OCI-LY3 (cell line): ENCODE data around the gene SASH1.
A peak's percentile ranks its signal among the peaks of the same experiment; 100 is the strongest.

ENCODE experiments used
- H2AFZ ChIP-seq: fragments of 200-600, 300-600 bp; shearing (Covaris generic); 2 replicates; pipeline ENCODE4 v1.6.0; 2014; ENCODE audit warnings: antibody characterized with exemption, low read depth, low read length
- H3K27ac ChIP-seq: fragments of 200-600, 300-600 bp; sonication (generic); 2 replicates; pipeline ENCODE4 v1.5.1; 2014; ENCODE audit warnings: mild to moderate bottlenecking, low read length, moderate library complexity, mixed read lengths
- H3K27me3 ChIP-seq: fragments of 200-600, 300-600 bp; sonication (generic); 2 replicates; pipeline ENCODE4 v1.6.1; 2014; ENCODE audit warnings: low read depth, low read length, mixed read lengths
- H3K36me3 ChIP-seq: fragments of 200-600, 300-600 bp; sonication (generic); replicated peaks from 2 replicates; pipeline ENCODE3; 2014; ENCODE audit warnings: low read depth, low read length, mixed read lengths
- H3K4me1 ChIP-seq: fragments of 300-600, 200-600 bp; sonication (generic); 2 replicates; pipeline ENCODE4 v1.6.1; 2014; ENCODE audit warnings: low read length, mixed read lengths
- H3K4me2 ChIP-seq: fragments of 200-600, 300-600 bp; sonication (generic); 2 replicates; pipeline ENCODE4 v1.6.1; 2014; ENCODE audit warnings: low read length, mixed read lengths
- H3K4me3 ChIP-seq: fragments of 300-600, 200-600 bp; sonication (generic); 2 replicates; pipeline ENCODE4 v1.5.1; 2014; ENCODE audit warnings: antibody characterized with exemption, mild to moderate bottlenecking, low read length, moderate library complexity
- H3K79me2 ChIP-seq: fragments of 300-600, 200-600 bp; shearing (Covaris generic); 2 replicates; pipeline ENCODE4 v1.6.1; 2014; ENCODE audit warnings: mild to moderate bottlenecking, low read length, mixed read lengths
- H3K9ac ChIP-seq: fragments of 300-600, 200-600 bp; shearing (Covaris generic); 2 replicates; pipeline ENCODE4 v1.6.0; 2014; ENCODE audit warnings: mild to moderate bottlenecking, low read length, moderate library complexity
- H3K9me3 ChIP-seq: fragments of 200-600, 300-600 bp; shearing (Covaris generic); 2 replicates; pipeline ENCODE4 v1.6.1; 2014; ENCODE audit warnings: low read length, mixed read lengths; ENCODE audit not compliant: insufficient read depth
- H4K20me1 ChIP-seq: fragments of 200-600, 300-600 bp; sonication (generic); 2 replicates; pipeline ENCODE4 v1.6.1; 2016; ENCODE audit warnings: low read length, mixed read lengths; ENCODE audit not compliant: insufficient read depth
- CTCF ChIP-seq: fragments of 200-600, 300-600 bp; sonication (generic); IDR thresholded peaks from 2 replicates; pipeline ENCODE4 v1.5.1; 2014; ENCODE audit warnings: antibody characterized with exemption, low read length, low read depth
- EZH2phosphoT487 ChIP-seq: fragments of 200-600 bp; shearing (Covaris generic); IDR thresholded peaks from 2 replicates; pipeline ENCODE4 v1.6.1; 2018; ENCODE audit warnings: antibody characterized with exemption, mixed run types, low read depth

The SASH1 gene

GRCh38 chr6:148503703-148504102 lies 161.1 kb downstream of the SASH1 start:
- no peak for TF ChIP-seq EZH2phosphoT487
- H3K9ac ChIP-seq, result no peak overlapping the region
- peaks cover under 1% of the 10 kb centered on the region for H3K4me1 ChIP-seq
- H3K79me2 ChIP-seq, result no peaks in the 10 kb centered on the region
- H3K27ac ChIP-seq, result no peak overlapping the region
- no peak overlapping the region for H3K4me3 ChIP-seq
- H2AFZ ChIP-seq, result no peak overlapping the region
- no peaks in the 10 kb centered on the region for H4K20me1 ChIP-seq
- no peaks in the 10 kb centered on the region for H3K9me3 ChIP-seq
- no peaks in the 10 kb centered on the region for H3K36me3 ChIP-seq
- peaks cover 56% of the 10 kb centered on the region for H3K27me3 ChIP-seq
- no peak overlapping the region for H3K4me2 ChIP-seq

GRCh38 chr6:148507774-148508173 lies 165.1 kb downstream of the SASH1 start:
- H3K36me3 ChIP-seq, result no peaks in the 10 kb centered on the region
- peaks cover 69% of the 10 kb centered on the region for H3K27me3 ChIP-seq
- no peak overlapping the region for H3K4me3 ChIP-seq
- H3K4me1 ChIP-seq, result peaks cover 16% of the 10 kb centered on the region
- H3K9ac ChIP-seq, result no peak overlapping the region
- TF ChIP-seq CTCF (no peak), EZH2phosphoT487 (no peak)
- no peaks in the 10 kb centered on the region for H3K79me2 ChIP-seq
- H2AFZ ChIP-seq, result no peak overlapping the region
- peaks cover 8% of the 10 kb centered on the region for H4K20me1 ChIP-seq
- H3K27ac ChIP-seq, result no peak overlapping the region
- H3K9me3 ChIP-seq, result no peaks in the 10 kb centered on the region
- H3K4me2 ChIP-seq, result no peak overlapping the region

- no peak overlapping the region for H3K4me3 ChIP-seq
- no peaks in the 10 kb centered on the region for H3K36me3 ChIP-seq
- H3K4me1 ChIP-seq, result peaks cover 16% of the 10 kb centered on the region
- no peaks in the 10 kb centered on the region for H3K9me3 ChIP-seq
- TF ChIP-seq EZH2phosphoT487 (no peak), CTCF (no peak)
- peaks cover 8% of the 10 kb centered on the region for H4K20me1 ChIP-seq
- H3K4me2 ChIP-seq, result peak overlapping the region; percentile 83
- H3K27ac ChIP-seq, result no peak overlapping the region
- H3K27me3 ChIP-seq, result peaks cover 72% of the 10 kb centered on the region
- H3K9ac ChIP-seq, result no peak overlapping the region
- no peaks in the 10 kb centered on the region for H3K79me2 ChIP-seq
- no peak overlapping the region for H2AFZ ChIP-seq
These were observed 165.9 kb downstream of the SASH1 start for GRCh38 chr6:148508401-148509041.

GRCh38 chr6:148509119-148509799 lies 166.6 kb downstream of the SASH1 start:
- no peaks in the 10 kb centered on the region for H3K9me3 ChIP-seq
- H3K4me1 ChIP-seq, result peaks cover 21% of the 10 kb centered on the region
- H4K20me1 ChIP-seq, result peaks cover 8% of the 10 kb centered on the region
- H3K27me3 ChIP-seq, result peaks cover 71% of the 10 kb centered on the region
- H3K27ac ChIP-seq, result no peak overlapping the region
- peak overlapping the region; percentile 83 for H3K4me2 ChIP-seq
- peak overlapping the region; percentile 61 for H3K4me3 ChIP-seq
- TF ChIP-seq EZH2phosphoT487 (no peak), CTCF (no peak)
- no peaks in the 10 kb centered on the region for H3K79me2 ChIP-seq
- no peaks in the 10 kb centered on the region for H3K36me3 ChIP-seq
- H2AFZ ChIP-seq, result no peak overlapping the region
- H3K9ac ChIP-seq, result no peak overlapping the region
